BE2C (cell line): Measurements from ENCODE around the gene TRAPPC3.

ENCODE experiments used
- DNase-seq: peaks from one replicate; pipeline ENCODE4 v3.0.0-alpha.2; 2020
- H3K27me3 ChIP-seq: fragments of 250-450 bp; sonication (Bioruptor Pico); 2 replicates; pipeline ENCODE4 v1.5.1; 2020; ENCODE audit warnings: mild to moderate bottlenecking
- H3K36me3 ChIP-seq: fragments of 250-450 bp; sonication (Bioruptor Pico); 2 replicates; pipeline ENCODE4 v1.5.1; 2020; ENCODE audit warnings: mild to moderate bottlenecking
- H3K4me1 ChIP-seq: fragments of 250-450 bp; sonication (Bioruptor Pico); 2 replicates; pipeline ENCODE4 v1.5.1; 2020
- H3K4me3 ChIP-seq: 2 replicates; pipeline ENCODE4 v1.5.1; 2011; ENCODE audit warnings: low read depth, low read length
- H3K9me3 ChIP-seq: fragments of 250-450 bp; sonication (Bioruptor Pico); 2 replicates; pipeline ENCODE4 v1.5.1; 2020
- CTCF ChIP-seq: IDR thresholded peaks from 2 replicates; pipeline ENCODE4 v1.5.1; 2012; ENCODE audit warnings: mild to moderate bottlenecking, low read depth, low read length

Gene TRAPPC3

GRCh38 chr1:36133484-36133883, 15.8 kb downstream of the TRAPPC3 start:
- Histone ChIP-seq H3K4me1 (no peaks in the 10 kb centered on the region), H3K36me3 (no peaks in the 10 kb centered on the region), H3K9me3 (no peaks in the 10 kb centered on the region), H3K4me3 (no peak overlapping the region), H3K27me3 (no peaks in the 10 kb centered on the region)
- TF ChIP-seq CTCF, result no peak
- peak; percentile 43 for DNase-seq

- TF ChIP-seq CTCF, result no peak
- no peak for DNase-seq
- Histone ChIP-seq H3K4me3 (no peak overlapping the region), H3K4me1 (no peaks in the 10 kb centered on the region), H3K27me3 (no peaks in the 10 kb centered on the region), H3K9me3 (no peaks in the 10 kb centered on the region), H3K36me3 (no peaks in the 10 kb centered on the region)
These were observed 17.3 kb downstream of the TRAPPC3 start for GRCh38 chr1:36132029-36132428.

- no peak for TF ChIP-seq CTCF
- Histone ChIP-seq H3K27me3 (no peaks in the 10 kb centered on the region), H3K4me1 (no peaks in the 10 kb centered on the region), H3K36me3 (no peaks in the 10 kb centered on the region), H3K4me3 (no peak overlapping the region), H3K9me3 (no peaks in the 10 kb centered on the region)
- no peak for DNase-seq
These were observed 20.4 kb downstream of the TRAPPC3 start for GRCh38 chr1:36128905-36129206.

GRCh38 chr1:36128126-36128904, 21.0 kb downstream of the TRAPPC3 start:
- Histone ChIP-seq H3K36me3 (no peaks in the 10 kb centered on the region), H3K4me3 (no peak overlapping the region), H3K9me3 (no peaks in the 10 kb centered on the region), H3K4me1 (no peaks in the 10 kb centered on the region), H3K27me3 (no peaks in the 10 kb centered on the region)
- no peak for TF ChIP-seq CTCF
- no peak for DNase-seq

GRCh38 chr1:36126797-36127500, 22.3 kb downstream of the TRAPPC3 start:
- no peaks in the 10 kb centered on the region for H3K4me1 ChIP-seq
- TF ChIP-seq CTCF, result no peak
- DNase-seq, result no peak

GRCh38 chr1:36126005-36126716, 23.1 kb downstream of the TRAPPC3 start:
- H3K27me3 ChIP-seq, result no peaks in the 10 kb centered on the region
- no peak overlapping the region for H3K4me3 ChIP-seq
- DNase-seq, result no peak
- no peak for TF ChIP-seq CTCF
- H3K9me3 ChIP-seq, result no peaks in the 10 kb centered on the region
- no peaks in the 10 kb centered on the region for H3K36me3 ChIP-seq
- no peaks in the 10 kb centered on the region for H3K4me1 ChIP-seq

More at GRCh38 chr1:36126797-36127500, 22.3 kb downstream of the TRAPPC3 start:
- Histone ChIP-seq H3K4me3 (no peak overlapping the region), H3K27me3 (no peaks in the 10 kb centered on the region), H3K9me3 (no peaks in the 10 kb centered on the region), H3K36me3 (no peaks in the 10 kb centered on the region)
